CD4-positive, alpha-beta T cell treated with Interleukin-6 at 100 ng/mL for 8 hours (primary cell): Measurements from ENCODE around the gene INPP4B.

Experiments used
- DNase-seq: peaks from one replicate; pipeline ENCODE4 v3.0.0-alpha.2; 2020; ENCODE audit warnings: mixed read lengths, low spot score

The INPP4B gene

GRCh38 chr4:142846108-142846728 is at the start of gene INPP4B:
Gene INPP4B, minus strand, starts transcription at chr4:142846301.
- DNase-seq = peak; percentile 25

- no peak for DNase-seq
Observed at GRCh38 chr4:142893012-142893411, 46.9 kb upstream of the INPP4B start.

GRCh38 chr4:142886566-142886965 is 40.5 kb upstream of the INPP4B start:
- DNase-seq = no peak

GRCh38 chr4:142883040-142883832 is 37.1 kb upstream of the INPP4B start:
- DNase-seq = no peak

GRCh38 chr4:142882159-142882558 is 36.1 kb upstream of the INPP4B start:
- DNase-seq = no peak

- no peak for DNase-seq
Observed at GRCh38 chr4:142881331-142881730, 35.2 kb upstream of the INPP4B start.

- no peak for DNase-seq
Observed at GRCh38 chr4:142875117-142875516, 29.0 kb upstream of the INPP4B start.

GRCh38 chr4:142874684-142875083 is 28.6 kb upstream of the INPP4B start:
- no peak for DNase-seq

- DNase-seq = no peak
Observed at GRCh38 chr4:142866685-142867084, 20.6 kb upstream of the INPP4B start.

- DNase-seq = no peak
Observed at GRCh38 chr4:142861351-142861750, 15.2 kb upstream of the INPP4B start.

- DNase-seq = no peak
Observed at GRCh38 chr4:142858965-142859364, 12.9 kb upstream of the INPP4B start.

GRCh38 chr4:142858446-142858845 is 12.3 kb upstream of the INPP4B start:
- DNase-seq = no peak

GRCh38 chr4:142856576-142856975 is 10.5 kb upstream of the INPP4B start:
- DNase-seq = no peak

- no peak for DNase-seq
Observed at GRCh38 chr4:142850478-142850877, 4.4 kb upstream of the INPP4B start.

GRCh38 chr4:142846729-142847596 is 862 bp upstream of the INPP4B start:
- DNase-seq = peak; percentile 69

GRCh38 chr4:142845293-142846107 is 601 bp downstream of the INPP4B start:
- DNase-seq = no peak

GRCh38 chr4:142844782-142845181 is 1.3 kb downstream of the INPP4B start:
- DNase-seq = no peak

GRCh38 chr4:142840516-142841123 is 5.5 kb downstream of the INPP4B start:
- peak; percentile 18 for DNase-seq

GRCh38 chr4:142838778-142839177 is 7.3 kb downstream of the INPP4B start:
- no peak for DNase-seq

- DNase-seq = no peak
Observed at GRCh38 chr4:142832022-142832421, 14.1 kb downstream of the INPP4B start.

- no peak for DNase-seq
Observed at GRCh38 chr4:142826503-142827241, 19.4 kb downstream of the INPP4B start.
